Glomerular endothelial cell (primary cell): ENCODE results near the gene TFRC. TPM values are rescaled to one million over a fixed set of nuclear protein-coding genes. Genes with fewer than 3 reads are reported as not detected.
A peak's percentile ranks its signal among the peaks of the same experiment; 100 is the strongest.
"Not testable (repeated sequence)": the region's sequence is repeated elsewhere in the genome, so short reads cannot be mapped to it uniquely, and the experiment has no call there.

Experiments used
- DNase-seq: peaks from one replicate; pipeline ENCODE4 v3.0.0-alpha.2; 2011; ENCODE audit warnings: low read depth, low spot score; ENCODE audit errors: extremely low read depth
- total RNA-seq: library from RNA; depleted of rRNA; stranded (reverse); fragments of >200 nt; gene quantifications from 2 replicates; pipeline ENCODE4 v1.2.3, GENCODE V29; 2015

Gene TFRC
- total RNA-seq, 1 donor from 2014 or later: 117 TPM

GRCh38 chr3:196082619-196082971, 705 bp upstream of the TFRC start:
- DNase-seq: no peak

GRCh38 chr3:196081002-196081833, 672 bp downstream of the TFRC start:
- peak; percentile 9 for DNase-seq

DNA sequence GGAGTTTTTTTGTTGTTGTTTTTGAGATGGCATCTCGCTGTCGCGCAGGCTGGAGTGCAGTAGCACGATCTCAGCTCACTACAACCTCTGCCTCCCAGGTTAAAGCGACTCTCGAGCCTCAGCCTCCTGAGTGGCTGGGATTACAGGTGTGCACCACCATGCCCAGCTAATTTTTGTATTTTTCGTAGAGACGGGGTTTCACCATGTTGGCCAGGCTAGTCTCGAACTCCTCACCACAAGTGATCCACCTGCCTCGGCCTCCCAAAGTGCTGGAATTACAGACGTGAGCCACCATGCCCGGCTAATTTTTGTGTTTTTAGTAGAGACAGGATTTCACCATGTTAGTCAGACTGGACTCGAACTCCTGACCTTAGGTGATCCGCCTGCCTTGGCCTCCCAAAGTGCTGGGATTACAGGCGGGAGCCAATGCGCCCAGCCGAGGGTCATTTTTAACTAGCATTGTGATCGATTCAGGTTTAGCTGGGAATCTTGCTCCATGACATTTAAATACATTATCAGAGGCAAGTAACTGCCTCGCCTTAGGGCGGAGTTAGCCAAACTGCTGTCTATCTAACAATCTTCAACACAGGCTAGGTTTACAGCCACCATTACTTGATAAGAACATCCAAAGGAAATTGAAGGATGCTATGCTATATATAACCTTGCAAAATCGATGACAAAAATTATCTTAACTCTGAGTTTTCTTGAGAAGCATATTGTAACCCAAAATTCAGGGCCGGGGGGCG, 1.6 kb downstream of the TFRC start:
- DNase-seq: not testable (repeated sequence)

DNA sequence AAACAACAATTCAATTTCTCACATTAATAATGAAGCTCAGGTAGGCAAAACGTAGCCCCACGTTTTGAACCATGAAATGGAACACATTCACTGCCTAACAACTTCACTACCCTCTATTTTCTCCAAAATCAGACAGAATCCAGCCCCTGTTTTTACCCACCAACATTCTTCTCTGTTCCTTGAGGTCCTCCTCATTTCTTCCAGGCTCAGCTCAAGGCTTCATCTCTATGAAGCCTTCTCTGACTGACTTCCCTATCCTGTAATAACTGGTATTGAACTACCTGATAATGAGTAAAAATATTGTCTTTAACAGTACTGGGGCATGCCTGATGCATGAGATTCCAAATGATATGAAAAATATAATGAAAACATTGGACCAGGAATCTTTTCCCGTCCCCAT, 2.2 kb downstream of the TFRC start:
- DNase-seq: no peak

- no peak for DNase-seq
These were observed 6.9 kb downstream of the TFRC start for GRCh38 chr3:196075013-196075412.

GRCh38 chr3:196073255-196073753, 8.6 kb downstream of the TFRC start:
- peak; percentile 34 for DNase-seq

DNA sequence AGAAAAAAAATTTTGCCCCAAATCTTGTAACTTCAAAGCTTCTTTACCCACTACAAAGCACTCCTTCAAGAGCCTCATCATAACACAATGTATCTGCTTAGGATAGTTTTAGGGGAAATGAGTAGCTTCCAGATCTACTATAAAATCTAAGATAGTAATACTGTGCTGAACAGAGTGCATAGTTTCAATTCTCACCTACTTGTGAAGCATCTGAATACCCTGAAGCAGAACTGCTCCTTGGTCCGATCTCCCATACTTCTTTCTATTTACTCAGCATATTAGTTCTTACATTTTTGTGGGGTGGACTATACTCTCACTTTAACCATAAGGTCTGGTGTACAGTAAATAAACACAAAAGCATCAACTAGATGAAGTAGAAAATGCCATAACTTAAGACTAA, 9.6 kb downstream of the TFRC start:
- DNase-seq: no peak

- DNase-seq: not testable (repeated sequence)
These were observed 13.1 kb downstream of the TFRC start for GRCh38 chr3:196068812-196069211.

DNA sequence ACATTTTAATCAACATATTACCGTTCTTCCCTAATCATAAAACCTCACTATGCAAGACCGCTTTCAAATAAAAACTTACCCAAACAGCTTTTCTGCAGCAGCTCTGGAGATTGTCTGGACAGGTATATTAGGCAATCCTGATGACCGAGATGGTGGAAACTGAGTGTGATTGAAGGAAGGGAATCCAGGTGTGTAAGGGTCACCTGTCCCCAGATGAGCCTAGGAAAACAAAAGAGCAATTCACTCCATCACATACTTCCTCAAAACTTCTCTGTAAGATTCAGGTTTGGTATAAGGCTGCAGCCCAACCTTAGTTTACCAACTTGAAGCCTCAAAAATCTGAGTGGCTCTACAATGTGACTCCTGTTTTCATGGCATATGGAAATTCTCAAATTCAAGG, 14.5 kb downstream of the TFRC start:
- DNase-seq: no peak

DNA sequence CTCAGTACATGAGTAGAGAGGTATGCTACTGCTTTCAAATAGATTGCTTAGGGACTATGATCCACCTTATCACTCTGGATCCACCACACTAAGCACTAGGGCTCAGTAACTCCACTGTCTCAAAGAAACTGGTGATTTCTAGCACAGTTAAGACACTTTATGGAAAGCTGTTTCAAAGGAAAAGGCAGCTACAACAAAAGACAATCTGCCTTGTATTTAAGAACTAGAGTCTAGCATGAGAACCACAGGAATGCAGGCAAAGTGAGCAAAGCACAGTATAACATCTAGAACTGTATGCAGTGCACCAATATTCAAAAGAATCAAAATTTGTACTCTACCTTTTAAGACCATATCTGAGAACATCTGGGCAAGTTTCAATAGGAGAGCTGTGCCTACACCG, 17.9 kb downstream of the TFRC start:
- no peak for DNase-seq

- DNase-seq: no peak
These were observed 18.4 kb downstream of the TFRC start for GRCh38 chr3:196063456-196063855.

DNA sequence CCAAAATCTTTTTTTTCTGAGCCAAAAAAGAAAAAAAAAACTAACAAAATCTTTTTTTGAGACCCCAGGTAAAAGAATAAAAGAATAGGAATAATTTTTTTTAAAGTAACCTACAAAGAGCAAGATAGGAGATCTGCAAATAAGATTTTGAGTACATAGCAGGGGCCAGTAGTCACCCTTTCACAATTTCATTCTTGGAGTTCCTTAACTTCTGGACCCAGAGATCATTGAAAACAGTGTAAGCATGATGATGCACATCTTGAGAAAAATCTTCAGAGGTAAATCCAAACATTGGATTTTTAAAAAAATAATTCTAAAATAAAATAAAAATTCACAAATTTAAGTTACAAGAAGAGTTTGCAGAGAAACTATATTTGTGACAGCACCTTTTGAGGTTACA, 18.8 kb downstream of the TFRC start:
- no peak for DNase-seq

DNA sequence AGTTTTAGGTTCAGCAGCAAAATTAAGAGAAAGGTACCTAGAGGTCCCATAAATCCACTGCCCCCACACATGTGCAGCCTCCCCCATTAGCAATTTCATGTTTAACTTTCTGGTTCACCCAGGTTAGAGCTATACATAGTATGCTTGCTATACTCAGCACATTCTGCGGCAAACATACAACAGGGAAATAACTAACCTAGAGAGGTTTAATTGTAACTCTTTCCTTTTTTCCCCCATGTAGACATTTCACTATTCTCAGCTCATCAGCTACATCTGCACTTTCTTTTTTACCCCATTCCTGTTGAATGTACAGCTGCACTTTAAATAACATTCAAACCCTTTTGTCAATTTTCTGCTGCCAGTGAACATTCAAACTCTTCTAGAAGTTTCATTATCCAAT, 21.1 kb downstream of the TFRC start:
- DNase-seq: no peak

DNA sequence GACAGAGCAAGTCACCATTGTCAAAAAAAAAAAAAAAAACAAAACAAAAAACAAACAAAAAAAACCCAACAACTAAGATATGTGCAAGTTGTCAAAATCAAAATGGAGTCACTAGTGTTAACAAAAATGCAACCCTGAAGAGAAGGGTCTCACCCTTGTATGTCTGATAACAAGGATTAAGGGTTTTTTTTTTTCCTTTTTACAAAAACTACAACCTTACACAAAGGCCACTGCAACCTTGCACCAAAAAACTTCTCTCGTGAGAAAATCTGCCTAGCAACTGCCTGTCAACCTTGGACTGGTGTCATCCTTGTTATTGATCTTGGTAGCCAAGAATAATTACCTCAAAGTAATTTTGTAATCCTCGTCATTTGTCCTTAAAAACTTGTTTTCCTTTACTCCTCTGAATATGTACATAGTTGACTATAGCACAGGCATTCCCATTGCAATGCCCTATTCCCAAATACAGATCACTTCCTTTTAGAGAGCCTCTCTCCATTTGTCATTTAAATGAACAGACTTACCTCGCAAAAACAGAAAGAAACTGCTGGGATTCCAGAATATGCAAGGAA, 24.0 kb downstream of the TFRC start:
- no peak for DNase-seq

DNA sequence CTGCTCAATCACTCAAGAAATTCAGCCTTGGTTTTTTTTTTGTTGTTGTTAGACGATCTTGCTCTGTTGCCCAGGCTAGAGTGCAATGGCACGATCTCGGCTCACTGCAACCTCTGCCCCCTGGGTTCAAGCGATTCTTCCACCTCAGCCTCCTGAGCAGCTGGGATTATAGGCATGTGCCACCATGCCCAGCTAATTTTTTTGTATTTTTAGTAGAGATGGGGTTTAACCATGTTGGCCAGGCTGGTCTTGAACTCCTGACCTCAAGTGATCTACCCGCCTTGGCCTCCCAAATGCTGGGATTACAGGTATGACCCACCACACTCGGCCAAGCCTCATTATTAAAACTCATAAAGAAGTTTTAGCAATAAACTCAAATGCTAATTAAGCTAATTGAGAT, 25.5 kb downstream of the TFRC start:
- not testable (repeated sequence) for DNase-seq

- DNase-seq: no peak
These were observed 26.1 kb downstream of the TFRC start for GRCh38 chr3:196055683-196056270.

DNA sequence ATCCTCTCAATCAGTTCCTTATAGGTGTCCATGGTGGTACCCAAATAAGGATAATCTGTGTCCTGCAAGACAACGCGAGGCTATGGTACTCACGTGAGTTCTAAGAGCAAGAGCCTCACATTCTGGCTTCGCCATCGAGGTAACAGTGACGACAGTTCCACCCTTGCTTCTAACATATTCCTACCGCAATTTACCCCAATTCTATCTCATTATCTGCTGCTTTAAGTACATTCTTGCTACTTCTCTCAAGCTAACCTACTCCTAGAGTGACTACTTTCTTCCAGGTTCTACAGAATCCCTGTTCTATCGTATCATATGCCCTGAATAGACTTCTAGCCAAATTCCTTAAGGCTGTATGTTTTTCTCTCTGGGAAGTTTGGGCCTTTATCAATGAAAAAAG, 26.6 kb downstream of the TFRC start:
- DNase-seq: no peak

GRCh38 chr3:196054661-196055060, 27.2 kb downstream of the TFRC start:
- DNase-seq: no peak

DNA sequence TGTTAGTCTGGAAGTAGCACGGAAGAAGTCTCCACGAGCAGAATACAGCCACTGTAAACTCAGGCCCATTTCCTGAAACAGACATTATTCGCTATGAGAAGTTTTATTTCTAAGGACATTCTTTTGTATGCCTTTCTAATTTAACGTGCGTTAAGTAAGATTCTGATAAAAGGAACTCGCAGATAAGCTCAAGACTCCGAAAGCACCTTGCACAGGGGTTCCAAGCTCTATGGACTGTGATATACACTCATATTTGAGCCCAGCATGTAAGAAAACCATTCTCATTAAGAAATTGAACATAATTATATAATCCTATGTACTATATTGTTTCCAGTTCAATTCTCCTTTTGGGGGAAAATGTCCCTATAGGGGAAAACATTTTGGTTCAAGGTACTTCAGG, 28.4 kb downstream of the TFRC start:
- DNase-seq: no peak

- no peak for DNase-seq
These were observed 30.4 kb downstream of the TFRC start for GRCh38 chr3:196051282-196052076.

DNA sequence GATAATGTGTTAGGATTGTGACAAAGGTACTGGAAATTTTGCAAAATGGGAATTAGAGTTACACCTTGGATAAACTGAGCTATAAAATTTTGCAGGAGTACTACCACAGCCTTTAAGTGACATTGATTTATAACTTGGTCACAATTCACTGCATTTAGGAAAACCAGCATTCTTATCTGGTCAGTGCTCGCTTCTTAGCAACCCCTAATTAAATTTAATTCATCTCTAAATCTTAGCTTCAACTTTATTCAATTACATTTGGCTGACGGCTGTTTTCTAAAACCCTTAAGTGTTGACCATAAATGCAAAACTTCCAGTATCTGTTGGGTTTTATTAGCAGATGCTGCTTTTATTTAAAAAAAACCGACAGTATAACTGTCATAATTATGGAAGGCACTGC, 31.3 kb downstream of the TFRC start:
- no peak for DNase-seq
